Stimulated activated CD8-positive, alpha-beta memory T cell treated with anti-CD3 and anti-CD28 coated beads, Interleukin-4, amount 100 ng/mL, for 24 hours (primary cell): ENCODE data around the gene C5orf15.

Experiments
- DNase-seq: peaks from one replicate; pipeline ENCODE4 v3.0.0-alpha.2; 2020; ENCODE audit warnings: low read depth

C5orf15 gene

GRCh38 chr5:133921979-133922378 is 46.4 kb downstream of the C5orf15 start:
- no peak for DNase-seq

- DNase-seq, result no peak
Observed at GRCh38 chr5:133921069-133921468, 47.4 kb downstream of the C5orf15 start.

DNA sequence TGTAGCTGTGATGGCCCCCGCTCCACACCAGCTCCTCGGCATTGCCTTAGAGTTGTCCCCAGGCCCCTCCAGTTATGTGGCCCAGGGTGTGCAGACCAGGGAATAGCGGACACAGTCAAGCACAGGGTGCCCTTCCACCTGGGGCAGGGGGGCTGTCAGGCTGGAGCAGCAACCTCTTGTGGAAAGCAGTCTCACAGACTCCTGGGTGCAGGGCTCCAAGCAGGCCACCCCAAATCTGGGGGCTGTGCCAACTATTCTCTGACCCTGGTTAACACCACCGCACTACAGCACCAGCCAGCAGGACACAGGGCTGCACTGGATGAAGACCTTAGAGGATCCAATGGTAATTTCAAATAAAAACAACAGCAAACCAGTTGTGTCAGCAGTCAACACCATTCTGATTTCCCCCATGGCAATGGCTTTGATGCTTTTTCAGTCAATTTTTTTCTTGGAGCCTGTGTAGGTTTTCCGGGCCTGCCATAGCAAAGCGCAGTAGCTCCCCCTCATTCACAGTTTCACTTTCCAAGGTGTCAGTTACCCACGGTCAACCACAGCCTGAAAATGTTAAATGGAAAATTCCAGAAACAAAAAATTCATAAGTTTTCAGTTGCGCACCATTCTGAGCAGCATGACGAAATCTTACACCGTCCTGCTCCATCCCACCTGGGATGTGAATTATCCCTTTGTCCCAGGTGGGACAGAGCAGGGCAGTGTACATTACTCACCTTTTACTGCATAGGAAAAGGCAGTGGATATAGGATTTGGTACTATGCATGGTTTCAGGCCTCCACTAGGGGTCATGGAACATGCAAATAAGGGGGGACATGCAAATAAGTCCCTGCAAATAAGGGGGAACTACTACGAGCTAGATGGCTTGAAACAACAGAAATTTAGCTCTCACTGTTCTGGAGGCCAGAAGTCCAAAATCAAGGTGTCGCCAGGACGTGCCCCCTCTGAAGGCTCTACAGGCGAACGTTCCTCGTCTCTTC is 49.0 kb downstream of the C5orf15 start:
- no peak for DNase-seq

- DNase-seq, result no peak
Observed at GRCh38 chr5:133918731-133919130, 49.7 kb downstream of the C5orf15 start.

DNA sequence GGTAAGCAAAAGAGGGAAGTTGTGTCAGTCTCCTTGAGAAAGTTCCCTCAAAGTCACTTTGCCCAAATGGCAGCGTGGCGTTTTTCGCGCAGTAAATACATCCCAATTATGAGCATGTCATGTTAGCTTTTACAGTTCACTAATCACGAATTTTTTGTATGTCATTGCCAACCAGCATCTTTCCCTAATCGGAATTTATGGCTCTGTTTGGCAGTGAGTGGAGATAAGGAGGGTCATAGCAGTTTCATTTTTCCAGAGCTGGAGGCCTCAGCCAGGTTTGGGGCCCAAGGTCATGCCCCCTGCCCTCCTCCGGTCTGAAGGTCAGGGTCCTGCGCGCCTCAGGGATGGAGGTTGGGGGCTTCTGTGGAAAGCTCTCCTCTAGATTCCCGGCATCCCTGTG is 50.1 kb downstream of the C5orf15 start:
- no peak for DNase-seq

GRCh38 chr5:133917785-133918184 is 50.6 kb downstream of the C5orf15 start:
- no peak for DNase-seq

DNA sequence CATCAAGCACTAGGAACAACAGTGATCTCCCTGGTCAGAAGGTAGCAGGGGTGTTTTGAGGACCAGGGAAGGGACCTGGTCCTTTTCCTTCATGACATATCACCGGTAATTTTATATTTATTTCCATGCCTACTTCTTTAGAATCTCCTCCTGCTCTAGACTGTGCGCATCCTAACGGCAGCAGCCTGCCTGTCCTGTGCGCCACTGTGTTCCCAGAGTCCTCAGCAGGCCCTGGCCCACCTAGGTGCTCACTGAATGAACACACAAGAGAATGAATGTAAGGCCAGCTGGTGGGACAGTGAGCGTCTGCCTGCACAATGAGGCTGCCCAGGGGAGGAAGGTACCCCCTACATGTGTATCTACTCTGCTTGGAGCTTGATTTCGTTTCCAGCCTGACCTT is 51.5 kb downstream of the C5orf15 start:
- no peak for DNase-seq

GRCh38 chr5:133916479-133916878 is 51.9 kb downstream of the C5orf15 start:
- no peak for DNase-seq

DNA sequence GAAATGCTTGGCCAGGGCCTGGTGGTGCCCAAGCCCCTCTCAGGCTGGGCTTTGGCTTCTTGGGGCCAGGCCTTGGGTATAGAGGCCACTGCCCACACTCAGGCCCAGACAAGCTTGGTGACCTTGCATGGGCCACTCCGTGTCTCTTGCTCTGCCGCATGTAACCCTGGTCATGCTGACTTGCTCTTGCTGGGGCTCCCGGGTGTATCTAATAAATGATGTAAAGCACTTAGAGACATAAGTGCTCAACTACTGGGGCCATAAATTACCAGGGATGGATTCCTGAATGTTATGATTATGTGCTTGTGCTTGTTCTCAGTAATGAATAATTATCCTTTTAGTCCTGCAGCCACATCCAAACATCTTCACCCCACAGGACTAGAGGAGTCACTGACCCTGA is 54.0 kb downstream of the C5orf15 start:
- no peak for DNase-seq

GRCh38 chr5:133913413-133914155 is 54.8 kb downstream of the C5orf15 start:
- no peak for DNase-seq

DNA sequence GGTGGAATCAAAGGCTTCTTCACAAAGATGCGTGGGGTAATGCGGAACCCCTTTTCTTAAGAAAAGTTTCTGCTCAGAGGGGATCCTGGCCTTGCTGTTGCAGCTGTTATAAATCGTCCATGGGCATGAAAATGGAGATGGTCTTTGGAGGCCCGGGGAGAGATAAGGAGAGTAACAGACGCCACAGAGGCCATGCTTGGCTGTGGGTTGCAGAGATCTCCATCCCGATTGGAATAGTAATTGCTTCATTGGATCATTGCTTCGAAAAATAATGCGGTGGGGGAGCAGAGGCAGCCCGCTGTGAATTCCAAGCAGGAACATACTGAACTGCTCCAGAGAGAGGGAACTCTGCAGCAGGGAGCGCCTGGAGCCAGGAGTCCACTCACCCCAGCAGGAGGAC is 55.5 kb downstream of the C5orf15 start:
- DNase-seq, result no peak

DNA sequence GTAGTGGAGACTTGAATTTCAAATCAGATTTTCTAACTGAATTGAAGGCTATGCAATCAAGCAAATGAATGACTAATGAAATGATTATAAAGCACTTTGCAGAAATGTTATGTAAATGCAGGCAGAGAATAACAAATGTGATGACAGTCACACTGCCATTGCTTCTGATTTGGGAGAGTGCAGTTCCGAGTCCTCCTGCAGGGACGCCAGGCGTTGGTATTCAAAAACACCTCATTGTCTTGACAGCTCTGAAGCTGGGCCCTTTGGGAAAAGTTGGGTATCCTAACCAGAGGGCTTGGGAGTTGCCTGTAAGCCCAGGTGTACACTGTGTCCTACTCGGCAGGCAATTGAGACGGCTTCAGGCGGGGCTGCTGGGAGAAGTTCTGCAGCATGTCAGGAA is 57.9 kb downstream of the C5orf15 start:
- no peak for DNase-seq

GRCh38 chr5:133909603-133910002 is 58.8 kb downstream of the C5orf15 start:
- DNase-seq, result no peak

- DNase-seq, result no peak
Observed at GRCh38 chr5:133907075-133907474, 61.4 kb downstream of the C5orf15 start.

DNA sequence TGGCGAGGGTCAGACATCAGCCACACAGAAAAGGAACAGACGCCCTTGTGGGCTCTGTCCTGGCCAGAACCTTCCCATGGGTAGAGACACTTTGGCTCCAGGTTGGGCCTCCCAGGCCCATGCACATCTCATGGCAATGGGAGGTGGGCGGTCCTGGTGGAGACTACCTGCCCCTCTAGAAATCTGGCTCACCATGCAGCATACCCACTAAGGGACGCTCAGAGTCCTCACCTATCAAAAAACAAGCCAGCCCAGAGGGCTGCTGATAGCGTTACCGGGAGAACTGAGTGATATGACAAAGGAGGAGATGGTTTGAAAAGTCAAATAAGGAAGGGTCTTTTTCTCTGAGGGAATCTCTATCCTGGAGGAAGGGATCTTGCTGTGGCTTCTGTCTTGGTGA is 62.1 kb downstream of the C5orf15 start:
- no peak for DNase-seq
